ENCODE measurements around the gene CHCHD1. TPM values are rescaled to one million over a fixed set of nuclear protein-coding genes. Genes with fewer than 3 reads are reported as not detected.

The CHCHD1 gene
- total and polyA plus RNA-seq, 3 experiments from 2014 or later = 35.8 to 52.6 (median 37.2) TPM

DNA sequence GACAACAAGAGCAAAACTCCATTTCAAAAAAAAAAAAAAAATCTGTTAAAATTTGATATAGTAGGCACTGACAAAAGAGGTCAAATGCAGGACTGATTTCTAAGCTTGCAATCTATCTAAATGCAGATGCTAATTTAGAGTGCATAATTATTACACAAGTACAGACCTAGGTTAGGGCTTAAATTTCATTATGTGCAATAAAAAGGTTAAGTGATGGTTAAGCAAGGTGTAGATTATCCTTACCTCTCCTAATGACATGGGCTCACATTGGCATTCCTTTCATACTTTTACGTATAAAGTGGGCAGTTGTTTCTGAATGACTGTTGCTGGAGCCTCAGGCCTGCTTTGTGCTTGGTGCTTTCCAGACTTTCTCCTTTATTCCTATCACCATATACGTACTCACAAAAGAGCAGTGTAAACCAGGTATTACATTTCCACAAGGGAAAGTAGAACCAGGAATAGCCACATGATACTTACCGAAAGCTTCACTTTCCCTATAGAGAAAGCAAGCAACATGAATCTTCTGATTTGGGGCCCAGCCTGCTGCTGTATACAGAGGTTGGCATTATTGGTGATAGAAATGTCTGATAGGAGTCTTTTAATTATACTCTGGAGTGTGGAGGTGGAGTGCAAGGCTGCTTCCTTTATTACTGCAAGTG, 2.2 kb upstream of the CHCHD1 start:
- no peaks in the 10 kb centered on the region for H3K9me3 Mint-ChIP-seq
- H3K4me1 ChIP-seq (ENCODE audit: insufficient read depth, low read length) = peaks cover 46% of the 10 kb centered on the region
- CTCF ChIA-PET = interaction anchor here (0.7 to 1.0 kb wide), 2 partner anchors 10 to 13 kb away, joined by 3 read pairs; no protein-coding TSS in a partner anchor

DNA sequence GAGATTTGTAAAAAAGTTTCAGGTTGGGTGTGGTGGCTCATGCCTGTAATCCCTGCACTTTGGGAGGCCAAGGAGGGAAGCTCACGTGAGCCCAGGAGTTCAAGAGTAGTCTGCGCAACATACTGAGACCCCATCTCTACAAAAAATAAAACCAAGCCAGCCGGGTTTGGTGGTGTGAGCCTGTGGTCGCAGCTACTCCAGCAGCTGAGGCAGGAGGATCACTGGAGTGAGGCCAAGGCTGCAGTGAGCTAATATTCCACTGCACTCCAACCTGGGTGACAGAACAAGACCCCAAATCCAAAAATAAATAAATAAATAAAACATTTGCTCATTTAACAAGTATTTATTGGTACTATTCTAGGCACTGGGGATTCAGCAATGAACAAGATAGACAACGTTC, 1.5 kb upstream of the CHCHD1 start:
- peak overlapping the region; percentile 81 for H3K27ac ChIP-seq (ENCODE audit: low read depth, low read length)
- H3K4me1 Mint-ChIP-seq = peaks cover 51 to 72% (median 60%) of the 10 kb centered on the region in 3 donors

More for the DNA sequence above, 2.2 kb upstream of the CHCHD1 start:
- POLR2A ChIA-PET = interaction anchor here (0.6 to 0.7 kb wide), 2 partner anchors 27 to 28 kb away, joined by 3 to 5 read pairs; no protein-coding TSS in a partner anchor
- Histone ChIP-seq H3K27me3 (ENCODE audit: insufficient read depth, low read length, poor library complexity, severe bottlenecking) (no peaks in the 10 kb centered on the region), H3K27ac (ENCODE audit: low read depth, low read length) (no peak overlapping the region), H3K4me3 (ENCODE audit: low read length) (no peak overlapping the region), H3K36me3 (ENCODE audit: insufficient read depth, low read length) (peaks cover 7% of the 10 kb centered on the region), H3K9me3 (ENCODE audit: low read length) (no peaks in the 10 kb centered on the region)
- H3K27ac Mint-ChIP-seq = peak overlapping the region in 7 of 8 donors; percentile 7 to 99 (median 70)
- DNase-seq = no peak
- no peaks in the 10 kb centered on the region for H3K27me3 Mint-ChIP-seq
- H3K4me1 Mint-ChIP-seq = peaks cover 50 to 72% (median 61%) of the 10 kb centered on the region in 3 donors
- H3K36me3 Mint-ChIP-seq = peaks cover 5 to 48% (median 5%) of the 10 kb centered on the region in 3 donors
- peak overlapping the region; percentile 33 to 94 (median 55) for H3K4me3 Mint-ChIP-seq

DNA sequence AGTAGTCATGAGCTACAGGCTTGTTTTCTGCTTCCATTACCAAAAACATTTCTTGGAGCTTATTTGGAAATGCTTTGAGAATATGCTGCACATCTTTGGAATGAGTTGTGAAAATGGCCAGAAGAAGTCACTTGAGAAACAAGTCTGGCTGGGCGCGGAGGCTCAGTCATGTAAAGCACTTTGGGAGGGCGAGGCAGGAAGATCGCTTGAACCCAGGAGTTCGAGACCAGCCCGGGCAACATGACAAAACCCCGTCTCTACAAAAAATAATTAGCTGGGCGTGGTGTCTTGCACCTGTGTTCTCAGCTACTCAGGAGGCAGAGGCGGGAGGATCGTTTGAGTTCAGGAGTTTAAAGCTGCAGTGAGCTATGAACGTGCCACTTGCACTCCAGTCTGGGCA, 882 bp upstream of the CHCHD1 start:
- H3K27me3 ChIP-seq (ENCODE audit: insufficient read depth, low read length, poor library complexity, severe bottlenecking) = no peaks in the 10 kb centered on the region
- POLR2A ChIA-PET = interaction anchor here (1.6 to 7.3 kb wide), 3 partner anchors 8 to 21 kb away, joined by 4 to 88 read pairs (median 12); a partner anchor contains a TSS
- no peak for DNase-seq
- H3K4me1 Mint-ChIP-seq = peaks cover 47 to 69% (median 55%) of the 10 kb centered on the region in 3 donors
- H3K9me3 Mint-ChIP-seq = peaks cover 0 to under 1% (median 0%) of the 10 kb centered on the region in 5 donors
- H3K4me1 ChIP-seq (ENCODE audit: insufficient read depth, low read length) = peaks cover 39% of the 10 kb centered on the region
- CTCF ChIA-PET = interaction anchor here (1.2 to 4.2 kb wide), 5 partner anchors 9 to 99 kb away, joined by 3 to 35 read pairs (median 8); partner anchors contain the start of gene SEC24C
- H3K4me3 Mint-ChIP-seq = peak overlapping the region; percentile 94 to 100 (median 97)
- H3K27me3 Mint-ChIP-seq = no peaks in the 10 kb centered on the region
- H3K36me3 Mint-ChIP-seq = peaks cover 0 to 45% (median 0%) of the 10 kb centered on the region in 3 donors
- H3K27ac ChIP-seq (ENCODE audit: low read depth, low read length) = peak overlapping the region; percentile 81
- peak overlapping the region; percentile 88 to 99 (median 98) for H3K27ac Mint-ChIP-seq
- H3K9me3 ChIP-seq (ENCODE audit: low read length) = no peaks in the 10 kb centered on the region
- peak overlapping the region; percentile 74 for H3K4me3 ChIP-seq (ENCODE audit: low read length)
- no peaks in the 10 kb centered on the region for H3K36me3 ChIP-seq (ENCODE audit: insufficient read depth, low read length)

More for the DNA sequence above, 1.5 kb upstream of the CHCHD1 start:
- Mint-ChIP-seq H3K9me3 (no peaks in the 10 kb centered on the region), H3K27me3 (no peaks in the 10 kb centered on the region), H3K36me3 (peaks cover 2 to 48% (median 2%) of the 10 kb centered on the region in 3 donors), H3K4me3 (peak overlapping the region; percentile 94 to 100 (median 97)), H3K27ac (peak overlapping the region in 7 of 8 donors; percentile 75 to 99 (median 93))
- Histone ChIP-seq H3K36me3 (ENCODE audit: insufficient read depth, low read length) (peaks cover 6% of the 10 kb centered on the region), H3K27me3 (ENCODE audit: insufficient read depth, low read length, poor library complexity, severe bottlenecking) (no peaks in the 10 kb centered on the region), H3K4me1 (ENCODE audit: insufficient read depth, low read length) (peaks cover 45% of the 10 kb centered on the region), H3K4me3 (ENCODE audit: low read length) (no peak overlapping the region), H3K9me3 (ENCODE audit: low read length) (no peaks in the 10 kb centered on the region)
- CTCF ChIA-PET = interaction anchor here (2.0 kb wide), 1 partner anchor 29 kb away, joined by 8 read pairs; no protein-coding TSS in a partner anchor
- POLR2A ChIA-PET = interaction anchor here (2.0 to 7.3 kb wide), 2 partner anchors 8 to 21 kb away, joined by 12 to 88 read pairs; a partner anchor contains a TSS
- DNase-seq = no peak

DNA sequence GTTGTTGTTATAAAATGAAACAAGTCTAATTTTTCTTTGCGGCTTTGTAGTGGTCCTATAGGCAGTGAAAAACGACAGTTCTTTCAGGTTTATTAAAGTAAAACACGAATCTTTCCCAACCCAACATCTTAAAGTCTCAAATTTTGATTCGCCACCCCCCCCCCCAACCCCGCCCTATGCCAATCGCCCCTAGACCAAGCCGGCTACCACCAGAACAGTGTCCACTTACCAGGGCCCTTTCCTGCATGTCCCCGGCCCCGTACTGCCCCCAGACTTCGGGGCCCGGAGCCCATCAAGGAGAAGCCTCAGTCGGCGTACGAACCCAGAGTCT, 335 bp upstream of the CHCHD1 start:
- Mint-ChIP-seq H3K4me1 (peaks cover 52 to 74% (median 59%) of the 10 kb centered on the region in 3 donors), H3K27me3 (no peaks in the 10 kb centered on the region), H3K4me3 (peak overlapping the region; percentile 94 to 100 (median 97)), H3K36me3 (peaks cover 0 to 51% (median 2%) of the 10 kb centered on the region in 3 donors), H3K9me3 (peaks cover 0 to 3% (median 0%) of the 10 kb centered on the region in 5 donors), H3K27ac (peak overlapping the region; percentile 88 to 99 (median 98))
- H3K4me3 ChIP-seq (ENCODE audit: low read length) = peak overlapping the region; percentile 74
- H3K27ac ChIP-seq (ENCODE audit: low read depth, low read length) = peak overlapping the region; percentile 81
- no peaks in the 10 kb centered on the region for H3K9me3 ChIP-seq (ENCODE audit: low read length)
- DNase-seq = no peak
- H3K4me1 ChIP-seq (ENCODE audit: insufficient read depth, low read length) = peaks cover 43% of the 10 kb centered on the region
- ChIA-PET CTCF (interaction anchor here (1.1 to 4.2 kb wide), 8 partner anchors 9 to 98 kb away, joined by 3 to 35 read pairs (median 6); partner anchors contain the start of gene SEC24C), POLR2A (interaction anchor here (0.6 to 7.3 kb wide), 5 partner anchors 9 to 32 kb away, joined by 3 to 88 read pairs (median 5); a partner anchor contains a TSS)
- H3K36me3 ChIP-seq (ENCODE audit: insufficient read depth, low read length) = no peaks in the 10 kb centered on the region
- no peaks in the 10 kb centered on the region for H3K27me3 ChIP-seq (ENCODE audit: insufficient read depth, low read length, poor library complexity, severe bottlenecking)

DNA sequence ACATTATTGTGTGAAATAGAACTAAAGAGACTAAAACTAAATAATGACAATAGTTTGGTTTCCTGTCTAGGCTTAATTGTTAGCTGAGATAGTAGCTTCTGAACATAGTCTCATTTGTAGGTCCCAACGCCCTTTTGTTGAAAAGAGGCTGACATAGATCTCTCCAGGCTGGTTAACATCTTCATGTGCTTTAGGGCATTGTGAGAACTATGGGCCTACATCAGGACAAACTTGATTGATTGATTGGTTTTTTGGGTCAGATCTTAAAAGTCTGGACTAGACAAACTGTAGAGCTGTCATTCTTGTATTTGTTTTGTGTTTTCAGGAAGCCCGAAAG, 869 bp downstream of the CHCHD1 start:
- POLR2A ChIA-PET = interaction anchor here (7.3 kb wide), 1 partner anchor 10 kb away, joined by 88 read pairs; a partner anchor contains a TSS
- H3K9me3 Mint-ChIP-seq = peaks cover 0 to 3% (median 0%) of the 10 kb centered on the region in 5 donors

DNA sequence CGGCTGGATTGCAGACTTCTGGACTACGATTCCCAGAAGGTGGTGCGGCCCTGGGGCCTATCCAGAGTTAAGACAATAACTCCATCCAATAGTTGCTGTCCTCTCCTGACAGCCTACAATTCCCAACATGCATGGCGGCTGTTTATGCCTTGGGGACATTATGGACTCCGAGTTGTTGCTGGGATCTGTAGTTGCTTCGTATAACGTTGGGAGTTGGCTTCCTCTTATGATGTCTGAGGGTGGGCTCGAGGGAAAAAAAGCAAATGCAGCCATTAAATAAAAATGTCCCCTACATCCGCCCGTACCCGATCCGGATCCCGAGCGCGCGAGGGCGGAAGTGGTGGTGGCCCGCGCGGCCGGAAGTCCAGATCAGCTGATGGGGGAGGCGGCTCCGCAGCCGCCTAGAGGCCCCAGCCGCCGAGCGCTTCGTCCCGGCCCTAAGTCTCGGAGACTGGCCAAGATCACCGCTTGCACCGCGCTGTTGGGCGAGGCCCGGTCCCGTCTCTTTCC, 3.4 kb downstream of the CHCHD1 start, which contains the start of gene ZSWIM8:
Gene ZSWIM8 (plus strand): TSS at position 396 of the 510 bp plus-strand sequence. CDS start 273 bp downstream, outside the sequence.
- Mint-ChIP-seq H3K4me1 (peaks cover 51 to 70% (median 55%) of the 10 kb centered on the region in 3 donors), H3K9me3 (peaks cover 0 to 3% (median 0%) of the 10 kb centered on the region in 5 donors), H3K27me3 (no peaks in the 10 kb centered on the region), H3K27ac (peak within 1 kb of the TSS; percentile 89 to 99 (median 97)), H3K4me3 (peak within 1 kb of the TSS; percentile 91 to 100 (median 99)), H3K36me3 (peaks cover 5 to 51% (median 6%) of the 10 kb centered on the region in 3 donors)
- peak; percentile 79 to 91 (median 87) for DNase-seq
- H3K27me3 ChIP-seq (ENCODE audit: insufficient read depth, low read length, poor library complexity, severe bottlenecking) = no peaks in the 10 kb centered on the region
- peaks cover 50% of the 10 kb centered on the region for H3K4me1 ChIP-seq (ENCODE audit: insufficient read depth, low read length)
- H3K9me3 ChIP-seq (ENCODE audit: low read length) = no peaks in the 10 kb centered on the region
- H3K4me3 ChIP-seq (ENCODE audit: low read length) = peak within 1 kb of the TSS; percentile 88
- ChIA-PET POLR2A (interaction anchor here (1.6 to 7.3 kb wide), 4 partner anchors 13 to 42 kb away, joined by 11 to 88 read pairs (median 12); partner anchors contain the start of gene SEC24C), CTCF (interaction anchor here (0.7 to 2.1 kb wide), 4 partner anchors 9 to 42 kb away, joined by 3 to 12 read pairs (median 8); partner anchors contain the start of gene SEC24C)
- peak within 1 kb of the TSS; percentile 77 for H3K27ac ChIP-seq (ENCODE audit: low read depth, low read length)
- H3K36me3 ChIP-seq (ENCODE audit: insufficient read depth, low read length) = peaks cover 7% of the 10 kb centered on the region

More for the DNA sequence above, 869 bp downstream of the CHCHD1 start:
- no peak for DNase-seq
- Mint-ChIP-seq H3K4me1 (peaks cover 54 to 74% (median 59%) of the 10 kb centered on the region in 3 donors), H3K27me3 (no peaks in the 10 kb centered on the region), H3K4me3 (peak overlapping the region; percentile 94 to 100 (median 97)), H3K27ac (peak overlapping the region; percentile 88 to 99 (median 98)), H3K36me3 (peaks cover 0 to 47% (median 2%) of the 10 kb centered on the region in 3 donors)
- CTCF ChIA-PET = interaction anchor here (1.2 to 4.2 kb wide), 3 partner anchors 10 to 14 kb away, joined by 3 to 35 read pairs (median 8); a partner anchor contains a TSS
- Histone ChIP-seq H3K36me3 (ENCODE audit: insufficient read depth, low read length) (no peaks in the 10 kb centered on the region), H3K27ac (ENCODE audit: low read depth, low read length) (peak overlapping the region; percentile 81), H3K4me3 (ENCODE audit: low read length) (peak overlapping the region; percentile 74), H3K27me3 (ENCODE audit: insufficient read depth, low read length, poor library complexity, severe bottlenecking) (no peaks in the 10 kb centered on the region), H3K4me1 (ENCODE audit: insufficient read depth, low read length) (peaks cover 49% of the 10 kb centered on the region), H3K9me3 (ENCODE audit: low read length) (no peaks in the 10 kb centered on the region)

DNA sequence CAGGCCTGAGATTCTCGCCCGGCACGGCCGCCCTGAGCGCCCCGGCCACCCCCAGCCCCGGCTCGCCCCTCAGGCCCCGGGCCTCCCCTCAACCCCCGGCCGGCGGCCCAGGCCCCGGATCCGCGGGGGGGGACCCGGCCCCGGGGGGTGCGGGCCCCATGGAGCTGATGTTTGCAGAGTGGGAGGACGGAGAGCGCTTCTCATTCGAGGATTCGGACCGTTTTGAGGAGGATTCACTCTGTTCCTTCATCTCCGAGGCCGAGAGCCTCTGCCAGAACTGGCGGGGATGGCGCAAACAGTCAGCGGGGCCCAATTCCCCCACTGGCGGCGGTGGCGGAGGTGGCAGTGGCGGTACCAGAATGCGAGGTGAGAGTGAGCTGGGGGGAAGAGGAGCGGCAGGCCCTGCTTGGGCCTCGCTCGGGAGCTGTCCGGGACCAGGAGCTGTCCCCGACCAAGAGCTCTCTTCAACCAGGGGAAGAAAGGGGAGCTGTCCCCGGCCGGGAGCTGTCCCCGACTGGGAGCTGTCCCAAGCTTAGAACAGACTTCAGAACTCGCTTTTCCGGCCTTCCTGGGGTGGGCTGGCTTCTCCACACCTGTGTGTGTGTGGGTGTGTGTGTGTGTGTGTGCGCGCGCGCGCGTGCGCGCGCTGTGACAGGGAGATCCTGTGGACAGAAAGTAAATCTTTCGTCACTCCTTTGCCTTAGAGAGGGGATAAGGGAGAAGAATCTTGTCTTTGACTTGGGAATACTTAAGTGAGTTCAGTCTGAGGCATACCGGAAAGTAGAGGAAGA, 4.1 kb downstream of the CHCHD1 start:
- Histone ChIP-seq H3K27me3 (ENCODE audit: insufficient read depth, low read length, poor library complexity, severe bottlenecking) (no peaks in the 10 kb centered on the region), H3K4me3 (ENCODE audit: low read length) (peak overlapping the region; percentile 88), H3K4me1 (ENCODE audit: insufficient read depth, low read length) (peaks cover 44% of the 10 kb centered on the region), H3K27ac (ENCODE audit: low read depth, low read length) (peak overlapping the region; percentile 77), H3K36me3 (ENCODE audit: insufficient read depth, low read length) (peaks cover 9% of the 10 kb centered on the region), H3K9me3 (ENCODE audit: low read length) (no peaks in the 10 kb centered on the region)
- CTCF ChIA-PET = interaction anchor here (0.7 to 2.1 kb wide), 7 partner anchors 9 to 94 kb away, joined by 3 to 12 read pairs (median 6); partner anchors contain the start of gene SEC24C
- Mint-ChIP-seq H3K27ac (peak overlapping the region; percentile 89 to 99 (median 97)), H3K9me3 (peaks cover 0 to 3% (median 0%) of the 10 kb centered on the region in 5 donors), H3K4me3 (peak overlapping the region; percentile 91 to 100 (median 99)), H3K4me1 (peaks cover 45 to 64% (median 49%) of the 10 kb centered on the region in 3 donors), H3K36me3 (peaks cover 5 to 54% (median 7%) of the 10 kb centered on the region in 3 donors), H3K27me3 (no peaks in the 10 kb centered on the region)
- peak; percentile 27 to 75 (median 59) for DNase-seq
- POLR2A ChIA-PET = interaction anchor here (0.8 to 7.3 kb wide), 5 partner anchors 13 to 52 kb away, joined by 3 to 88 read pairs (median 11); partner anchors contain the start of gene SEC24C

All from CD8-positive, alpha-beta memory T cell (primary cell).